HEK293 (cell line): ENCODE data around the gene TXNDC15.

Experiments
- GLI4 ChIP-seq: fragments of 450-650 bp; formaldehyde crosslinking; IDR thresholded peaks from 2 replicates; pipeline ENCODE4 v1.5.1; 2016; ENCODE audit warnings: missing biosample characterization, missing genetic modification characterization
- SP2 ChIP-seq: fragments of 450-650 bp; formaldehyde crosslinking; IDR thresholded peaks from 2 replicates; pipeline ENCODE4 v1.5.1; 2016; ENCODE audit warnings: missing biosample characterization, missing genetic modification characterization
- ZEB2 ChIP-seq: fragments of 450-650 bp; formaldehyde crosslinking; IDR thresholded peaks from 2 replicates; pipeline ENCODE4 v1.5.1; 2016; ENCODE audit warnings: missing biosample characterization, missing genetic modification characterization
- ZFP3 ChIP-seq: fragments of 450-650 bp; formaldehyde crosslinking; IDR thresholded peaks from 2 replicates; pipeline ENCODE4 v1.5.1; 2016; ENCODE audit warnings: low read depth, missing biosample characterization, missing genetic modification characterization
- ZNF280C ChIP-seq: fragments of 450-650 bp; formaldehyde crosslinking; IDR thresholded peaks from 2 replicates; pipeline ENCODE4 v1.5.1; 2016; ENCODE audit warnings: missing biosample characterization, missing genetic modification characterization
- ZNF37A ChIP-seq: fragments of 450-650 bp; IDR thresholded peaks from 2 replicates; pipeline ENCODE4 v1.5.1; 2018; ENCODE audit warnings: missing biosample characterization, missing genetic modification characterization
- ZNF670 ChIP-seq: fragments of 450-650 bp; formaldehyde crosslinking; IDR thresholded peaks from 2 replicates; pipeline ENCODE4 v1.5.1; 2016; ENCODE audit warnings: missing biosample characterization, missing genetic modification characterization, low read depth
- ZNF76 ChIP-seq: fragments of 450-650 bp; formaldehyde crosslinking; IDR thresholded peaks from 2 replicates; pipeline ENCODE4; 2016; ENCODE audit warnings: low read depth, missing biosample characterization, missing genetic modification characterization, borderline replicate concordance
- TF ChIP-seq, protein P1 (sequence below): fragments of 450-650 bp; formaldehyde crosslinking; IDR thresholded peaks from 2 replicates; pipeline ENCODE4 v1.5.1; 2016; ENCODE audit warnings: missing biosample characterization, missing genetic modification characterization
- TF ChIP-seq, protein P2 (sequence below): fragments of 450-650 bp; formaldehyde crosslinking; IDR thresholded peaks from 2 replicates; pipeline ENCODE4 v1.5.1; 2017; ENCODE audit warnings: missing biosample characterization, missing genetic modification characterization

GRCh38 chr5:134945041-134945440 lies 70.9 kb downstream of the TXNDC15 start:
- TF ChIP-seq ZNF670 (tag by site-specific recombination) (no peak), ZNF37A (tag by site-specific recombination) (no peak), GLI4 (tag by site-specific recombination) (no peak), ZFP3 (tag by site-specific recombination) (no peak), ZNF76 (tag by site-specific recombination) (no peak), SP2 (tag by site-specific recombination) (no peak), ZEB2 (tag by site-specific recombination) (no peak), ZNF280C (no peak)
- TF ChIP-seq, protein P1, sequence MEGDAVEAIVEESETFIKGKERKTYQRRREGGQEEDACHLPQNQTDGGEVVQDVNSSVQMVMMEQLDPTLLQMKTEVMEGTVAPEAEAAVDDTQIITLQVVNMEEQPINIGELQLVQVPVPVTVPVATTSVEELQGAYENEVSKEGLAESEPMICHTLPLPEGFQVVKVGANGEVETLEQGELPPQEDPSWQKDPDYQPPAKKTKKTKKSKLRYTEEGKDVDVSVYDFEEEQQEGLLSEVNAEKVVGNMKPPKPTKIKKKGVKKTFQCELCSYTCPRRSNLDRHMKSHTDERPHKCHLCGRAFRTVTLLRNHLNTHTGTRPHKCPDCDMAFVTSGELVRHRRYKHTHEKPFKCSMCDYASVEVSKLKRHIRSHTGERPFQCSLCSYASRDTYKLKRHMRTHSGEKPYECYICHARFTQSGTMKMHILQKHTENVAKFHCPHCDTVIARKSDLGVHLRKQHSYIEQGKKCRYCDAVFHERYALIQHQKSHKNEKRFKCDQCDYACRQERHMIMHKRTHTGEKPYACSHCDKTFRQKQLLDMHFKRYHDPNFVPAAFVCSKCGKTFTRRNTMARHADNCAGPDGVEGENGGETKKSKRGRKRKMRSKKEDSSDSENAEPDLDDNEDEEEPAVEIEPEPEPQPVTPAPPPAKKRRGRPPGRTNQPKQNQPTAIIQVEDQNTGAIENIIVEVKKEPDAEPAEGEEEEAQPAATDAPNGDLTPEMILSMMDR (tag by site-specific recombination) = no peak
- TF ChIP-seq, protein P2, sequence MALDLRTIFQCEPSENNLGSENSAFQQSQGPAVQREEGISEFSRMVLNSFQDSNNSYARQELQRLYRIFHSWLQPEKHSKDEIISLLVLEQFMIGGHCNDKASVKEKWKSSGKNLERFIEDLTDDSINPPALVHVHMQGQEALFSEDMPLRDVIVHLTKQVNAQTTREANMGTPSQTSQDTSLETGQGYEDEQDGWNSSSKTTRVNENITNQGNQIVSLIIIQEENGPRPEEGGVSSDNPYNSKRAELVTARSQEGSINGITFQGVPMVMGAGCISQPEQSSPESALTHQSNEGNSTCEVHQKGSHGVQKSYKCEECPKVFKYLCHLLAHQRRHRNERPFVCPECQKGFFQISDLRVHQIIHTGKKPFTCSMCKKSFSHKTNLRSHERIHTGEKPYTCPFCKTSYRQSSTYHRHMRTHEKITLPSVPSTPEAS (tag by site-specific recombination) = no peak
